ENCODE measurements around the gene PSMA4.

The PSMA4 gene

DNA sequence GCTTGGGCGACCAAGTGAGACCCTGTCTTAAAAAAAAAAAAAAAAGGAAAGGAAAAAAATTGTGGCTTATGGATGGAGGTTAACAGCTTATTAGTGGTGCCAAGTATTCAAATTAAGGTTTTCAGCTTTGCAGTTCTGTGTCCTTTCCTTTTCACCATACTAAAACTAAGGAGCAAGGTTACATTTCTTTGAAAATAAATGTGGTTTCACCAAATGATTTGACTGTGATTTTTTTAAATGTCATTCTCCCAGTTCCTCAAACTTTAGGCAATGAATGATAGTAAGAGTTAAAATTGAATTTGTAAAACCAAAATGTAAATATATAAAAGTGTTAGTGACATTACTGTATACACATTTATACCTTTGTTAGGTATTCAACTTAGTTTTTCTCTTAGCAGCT is 34.7 kb downstream of the PSMA4 start:
- TF ChIP-seq, protein P1, sequence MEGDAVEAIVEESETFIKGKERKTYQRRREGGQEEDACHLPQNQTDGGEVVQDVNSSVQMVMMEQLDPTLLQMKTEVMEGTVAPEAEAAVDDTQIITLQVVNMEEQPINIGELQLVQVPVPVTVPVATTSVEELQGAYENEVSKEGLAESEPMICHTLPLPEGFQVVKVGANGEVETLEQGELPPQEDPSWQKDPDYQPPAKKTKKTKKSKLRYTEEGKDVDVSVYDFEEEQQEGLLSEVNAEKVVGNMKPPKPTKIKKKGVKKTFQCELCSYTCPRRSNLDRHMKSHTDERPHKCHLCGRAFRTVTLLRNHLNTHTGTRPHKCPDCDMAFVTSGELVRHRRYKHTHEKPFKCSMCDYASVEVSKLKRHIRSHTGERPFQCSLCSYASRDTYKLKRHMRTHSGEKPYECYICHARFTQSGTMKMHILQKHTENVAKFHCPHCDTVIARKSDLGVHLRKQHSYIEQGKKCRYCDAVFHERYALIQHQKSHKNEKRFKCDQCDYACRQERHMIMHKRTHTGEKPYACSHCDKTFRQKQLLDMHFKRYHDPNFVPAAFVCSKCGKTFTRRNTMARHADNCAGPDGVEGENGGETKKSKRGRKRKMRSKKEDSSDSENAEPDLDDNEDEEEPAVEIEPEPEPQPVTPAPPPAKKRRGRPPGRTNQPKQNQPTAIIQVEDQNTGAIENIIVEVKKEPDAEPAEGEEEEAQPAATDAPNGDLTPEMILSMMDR (IDR thresholded peaks at IDR 0.05; ENCODE audit: control insufficient read depth, extremely low read depth, insufficient read depth) = no peak
- no peak overlapping the region for H3K4me3 ChIP-seq (ENCODE audit: low read depth, low read length)
- DNase-seq (ENCODE audit: low read depth) = no peak

DNA sequence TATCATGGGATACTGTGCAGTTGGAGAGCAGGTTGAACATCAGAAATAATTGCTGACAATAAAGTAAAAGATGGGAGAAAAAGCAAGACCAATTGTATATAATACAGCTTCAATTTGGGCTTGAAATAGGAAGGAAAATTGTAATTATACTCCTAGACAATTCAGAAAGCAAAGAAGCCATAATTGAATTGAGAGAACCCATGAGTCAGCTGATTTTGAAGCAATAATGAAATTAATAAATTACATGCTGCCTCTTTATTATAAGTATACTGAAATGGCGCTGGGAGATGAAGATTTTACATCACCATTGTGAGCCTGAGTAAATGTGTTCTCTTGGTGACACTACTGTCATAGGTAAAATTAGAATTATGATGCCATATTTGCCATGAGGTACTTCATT is 57.3 kb downstream of the PSMA4 start:
- no peak overlapping the region for H3K4me3 ChIP-seq (ENCODE audit: low read depth, low read length)
- TF ChIP-seq, protein P1 (IDR thresholded peaks at IDR 0.05; ENCODE audit: control insufficient read depth, extremely low read depth, insufficient read depth) = no peak
- DNase-seq (ENCODE audit: low read depth) = no peak

DNA sequence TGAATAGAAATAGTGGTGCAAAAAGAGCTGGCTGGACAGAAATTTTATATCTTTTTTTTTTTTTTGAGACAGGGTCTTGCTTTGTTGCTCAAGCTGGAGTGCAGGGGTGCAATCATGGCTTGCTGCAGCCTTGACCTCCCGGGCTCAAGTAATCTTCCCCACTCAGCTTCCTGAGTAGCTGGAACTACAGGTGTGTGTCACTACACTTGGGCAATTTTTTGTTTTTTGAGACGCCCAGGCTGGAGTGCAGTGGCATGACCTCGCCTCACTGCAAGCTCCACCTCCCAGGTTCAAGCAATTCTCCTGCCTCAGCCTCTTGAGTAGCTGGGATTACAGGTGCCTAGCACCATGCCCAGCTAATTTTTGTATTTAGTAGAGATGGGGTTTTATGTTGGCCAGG is 58.1 kb downstream of the PSMA4 start:
- TF ChIP-seq, protein P1 (IDR thresholded peaks at IDR 0.05; ENCODE audit: control insufficient read depth, extremely low read depth, insufficient read depth) = no peak
- no peak overlapping the region for H3K4me3 ChIP-seq (ENCODE audit: low read depth, low read length)
- no peak for DNase-seq (ENCODE audit: low read depth)

DNA sequence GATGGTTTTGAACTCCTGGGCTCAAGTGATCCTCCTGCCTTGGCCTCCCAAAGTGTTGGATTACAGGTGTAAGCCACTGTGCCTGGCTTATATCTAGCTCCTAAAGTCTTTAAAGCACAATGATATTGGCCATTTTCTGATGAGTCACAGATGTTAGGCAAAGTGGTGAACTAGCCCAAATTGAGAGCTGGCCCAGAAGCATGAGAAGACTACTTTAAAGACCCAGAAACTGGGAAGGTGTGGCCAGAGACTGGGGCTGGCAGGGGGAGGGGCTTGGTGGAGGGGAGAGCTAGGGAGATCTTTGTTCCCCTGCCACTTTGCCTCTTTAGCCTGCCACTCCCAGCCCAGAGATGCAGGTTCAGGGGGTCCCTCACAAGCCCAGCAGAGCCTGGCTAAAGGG is 58.9 kb downstream of the PSMA4 start:
- TF ChIP-seq, protein P1 (IDR thresholded peaks at IDR 0.05; ENCODE audit: control insufficient read depth, extremely low read depth, insufficient read depth) = no peak
- H3K4me3 ChIP-seq (ENCODE audit: low read depth, low read length) = no peak overlapping the region
- no peak for DNase-seq (ENCODE audit: low read depth)

All from LNCaP clone FGC (cell line).